HepG2 (cell line): ENCODE measurements around the gene HELT. TPM values are rescaled to one million over a fixed set of nuclear protein-coding genes. Genes with fewer than 3 reads are reported as not detected.

Experiments used
- ATAC-seq: fragments of 200-7000 bp; cut with Tn5 transposase; 3 replicates; pipeline ENCODE4 v1.9.1; 2020; ENCODE audit warnings: mild to moderate bottlenecking, moderate library complexity
- BruUV-seq: library from RNA; stranded (reverse); fragments of 400-500 nt; replicated peaks from 2 replicates; lab custom pipeline; 2021; lab: Mats Ljungman, UMichigan
- CTCF ChIA-PET: fragments of 300-600 bp; formaldehyde crosslinking; extraction: SDS; loops from one replicate; lab custom pipeline; 2021; ENCODE audit warnings: low total read pairs, inconsistent platforms, low intra/inter-chr PET ratio; lab: Yijun Ruan, JAX
- POLR2A ChIA-PET: fragments of 350-600 bp; sonication (Branson Sonifier 250); formaldehyde crosslinking; loops from one replicate; lab custom pipeline; 2020; ENCODE audit warnings: antibody characterized with exemption, inconsistent platforms; lab: Yijun Ruan, JAX
- DNase-seq: peaks from one replicate; pipeline ENCODE4 v3.0.0-alpha.2; 2015; ENCODE audit warnings: low spot score
- FAIRE-seq: peaks from 3 replicates; lab custom pipeline; 2011; peaks lifted over from hg19 to GRCh38; lab: Jason Lieb, UNC
- H2AFZ ChIP-seq: one replicate; pipeline ENCODE4 v1.6.1; 2011; ENCODE audit warnings: low read length, inconsistent platforms
- H3K27ac ChIP-seq: fragments of 300-600 bp; 3 replicates; pipeline ENCODE4 v1.8.0; 2011; ENCODE audit warnings: mixed run types, mild to moderate bottlenecking, mixed read lengths, low read length, inconsistent platforms; ENCODE audit not compliant: insufficient read depth; ENCODE audit errors: extremely low read length
- H3K27me3 ChIP-seq, 2 experiments: fragments of 200-600 bp in 1 of 2; 2 replicates in 1 of 2; 3 replicates in 1 of 2; pipeline versions ENCODE4 v1.6.0 to v1.8.0; 2011; ENCODE audit warnings: low read length in 2 of 2, mild to moderate bottlenecking in 2 of 2, moderate library complexity in 2 of 2, inconsistent platforms in 1 of 2; ENCODE audit not compliant: insufficient read depth in 2 of 2, control insufficient read depth in 1 of 2
- H3K36me3 ChIP-seq, 2 experiments: fragments of 200-600 bp in 1 of 2; replicated peaks in 1 of 2; 2 replicates in 1 of 2; 3 replicates in 1 of 2; pipeline versions ENCODE4 v1.5.1 to v1.8.0; 2011; ENCODE audit warnings: low read length in 2 of 2, inconsistent platforms in 1 of 2; ENCODE audit not compliant: insufficient read depth in 2 of 2, control insufficient read depth in 1 of 2
- H3K4me1 ChIP-seq: 2 replicates; pipeline ENCODE4 v1.5.1; 2012; ENCODE audit warnings: low read length, inconsistent platforms; ENCODE audit not compliant: insufficient read depth
- H3K4me2 ChIP-seq: 2 replicates; pipeline ENCODE4 v1.6.0; 2011; ENCODE audit warnings: low read depth, low read length, inconsistent platforms
- H3K4me3 ChIP-seq, 3 experiments: fragments of 200-600 bp in 1 of 3; sonication (generic), shearing (Covaris generic) in 1 of 3; replicated peaks in 1 of 3; 2 replicates each; pipeline ENCODE4 v1.5.1; 2011 to 2016; ENCODE audit warnings: low read length in 3 of 3, inconsistent platforms in 2 of 3, low read depth in 2 of 3, mild to moderate bottlenecking in 2 of 3, control low read depth in 1 of 3, mixed read lengths in 1 of 3; ENCODE audit not compliant: insufficient read depth in 1 of 3
- H3K79me2 ChIP-seq: one replicate; pipeline ENCODE4 v1.6.1; 2011; ENCODE audit warnings: low read length, inconsistent platforms; ENCODE audit not compliant: insufficient read depth
- H3K9ac ChIP-seq: 2 replicates; pipeline ENCODE4 v1.6.0; 2011; ENCODE audit warnings: mild to moderate bottlenecking, low read depth, low read length, inconsistent platforms; ENCODE audit not compliant: insufficient read depth
- H3K9me3 ChIP-seq: 2 replicates; pipeline ENCODE4 v1.5.1; 2012; ENCODE audit warnings: mild to moderate bottlenecking, low read length
- H4K20me1 ChIP-seq: 2 replicates; pipeline ENCODE4 v1.6.0; 2011; ENCODE audit warnings: inconsistent platforms, mild to moderate bottlenecking, low read length, moderate library complexity; ENCODE audit not compliant: insufficient read depth
- HNF4G ChIP-seq, 2 experiments: sonication (generic) in 1 of 2; formaldehyde crosslinking in 1 of 2; IDR thresholded peaks; 2 replicates each; pipeline versions ENCODE4 v1.4.0 to v1.6.1; 2011 to 2020; ENCODE audit warnings: borderline replicate concordance in 2 of 2, low read depth in 2 of 2, mild to moderate bottlenecking in 2 of 2, low read length in 1 of 2, missing genetic modification reagents in 1 of 2, moderate library complexity in 1 of 2
- RBFOX2 ChIP-seq: fragments of 200-400 bp; formaldehyde crosslinking; IDR thresholded peaks from 2 replicates; pipeline ENCODE4 v1.6.1; 2017; ENCODE audit warnings: low read depth, mild to moderate bottlenecking, low read length
- THAP8 ChIP-seq: sonication (generic); formaldehyde crosslinking; IDR thresholded peaks from 2 replicates; pipeline ENCODE4 v1.5.1; 2020; ENCODE audit warnings: missing genetic modification reagents, mild to moderate bottlenecking, borderline replicate concordance
- ZKSCAN8 ChIP-seq: IDR thresholded peaks from 2 replicates; pipeline ENCODE4 v1.6.1; 2016; ENCODE audit warnings: borderline replicate concordance, missing genetic modification reagents, missing compliant biosample characterization
- ZNF207 ChIP-seq: fragments of 450-650 bp; IDR thresholded peaks from 2 replicates; pipeline ENCODE4 v1.6.1; 2016; ENCODE audit warnings: antibody characterized with exemption, borderline replicate concordance
- ZNF773 ChIP-seq: sonication (generic); formaldehyde crosslinking; IDR thresholded peaks from 2 replicates; pipeline ENCODE4 v1.4.0; 2020; ENCODE audit warnings: missing genetic modification reagents, borderline replicate concordance
- ZXDC ChIP-seq: sonication (generic); formaldehyde crosslinking; IDR thresholded peaks from 2 replicates; pipeline ENCODE4 v1.5.0; 2020; ENCODE audit warnings: mild to moderate bottlenecking, missing genetic modification reagents
- WGBS: methylation state at CpG from one replicate; pipeline ENCODE4 v1.1.6; 2017; ENCODE audit warnings: low lambda C conversion rate; 5-methylcytosine and 5-hydroxymethylcytosine counted together
- in situ Hi-C: cut with HindIII; loops from 2 replicates; pipeline ENCODE4 v1.10.0; 2017; ENCODE audit warnings: low pct_unique_long_range_greater_than_20kb; ENCODE audit not compliant: extremely low pct_ligation_motif_present
- intact Hi-C: fragments of 100-400 bp; cut with micrococcal nuclease; formaldehyde crosslinking; loops from one replicate; pipeline ENCODE4 v1.10.0; 2022; ENCODE audit not compliant: unreplicated experiment
- polyA plus RNA-seq, 8 experiments: library from polyadenylated mRNA; depleted of rRNA in 3 of 8; stranded (reverse) in 7 of 8; unstranded in 1 of 8; fragments of >200 nt; fragmentation: Illumina TruSeq in 4 of 8; extraction: Trizol in 4 of 8; gene quantifications; 2 replicates each; pipeline versions ENCODE4 v1.2.1 to v1.2.3, GENCODE V29; 2011 to 2016; ENCODE audit warnings: low read depth in 4 of 8, missing spikeins in 1 of 8, mixed read lengths in 1 of 8; ENCODE audit not compliant: insufficient read depth in 1 of 8
- total RNA-seq, 5 experiments: library from RNA; depleted of rRNA; stranded (reverse); fragments of >200 nt; fragmentation: Illumina TruSeq; extraction: Trizol; gene quantifications; 2 replicates each; pipeline ENCODE4 v1.2.3, GENCODE V29; 2016; ENCODE audit warnings: low read depth in 1 of 5
- TF ChIP-seq, protein P1 (sequence below): sonication (generic); formaldehyde crosslinking; IDR thresholded peaks from 2 replicates; pipeline ENCODE4 v1.5.0; 2020; ENCODE audit warnings: mild to moderate bottlenecking, missing genetic modification reagents, moderate library complexity

HELT gene
- total and polyA plus RNA-seq, 2 of the 13 experiments (the other 11 are each of a cell fraction or from before 2014, with no cell fraction given) = not detected

GRCh38 chr4:185028625-185029024 lies 10.3 kb downstream of the HELT start:
- DNase-seq (no peak), ATAC-seq (no peak), FAIRE-seq (no peak)
- Histone ChIP-seq H3K79me2 (no peaks in the 10 kb centered on the region), H4K20me1 (no peaks in the 10 kb centered on the region), H3K9me3 (no peaks in the 10 kb centered on the region), H3K9ac (no peak overlapping the region), H3K4me1 (no peaks in the 10 kb centered on the region), H3K4me3 (no peak overlapping the region), H3K4me2 (no peak overlapping the region), H3K27ac (no peak overlapping the region), H3K27me3 (peaks cover 0 to 41% of the 10 kb centered on the region in 2 experiments; a peak in 4 of 5 replicates), H3K36me3 (no peaks in the 10 kb centered on the region), H2AFZ (no peak overlapping the region)
- WGBS = 28% methylated on average over 8 of the region's 8 CpGs
- BruUV-seq = no TSS peak
- ChIA-PET CTCF (no interaction called here), POLR2A (no interaction called here)
- in situ Hi-C loops (loop anchor here (25.0 kb wide), 1 partner anchor 1009 kb away; no protein-coding TSS in a partner anchor), intact Hi-C loops (no loop called here)
- TF ChIP-seq ZKSCAN8 (CRISPR knock-in tag) = no peak

DNA sequence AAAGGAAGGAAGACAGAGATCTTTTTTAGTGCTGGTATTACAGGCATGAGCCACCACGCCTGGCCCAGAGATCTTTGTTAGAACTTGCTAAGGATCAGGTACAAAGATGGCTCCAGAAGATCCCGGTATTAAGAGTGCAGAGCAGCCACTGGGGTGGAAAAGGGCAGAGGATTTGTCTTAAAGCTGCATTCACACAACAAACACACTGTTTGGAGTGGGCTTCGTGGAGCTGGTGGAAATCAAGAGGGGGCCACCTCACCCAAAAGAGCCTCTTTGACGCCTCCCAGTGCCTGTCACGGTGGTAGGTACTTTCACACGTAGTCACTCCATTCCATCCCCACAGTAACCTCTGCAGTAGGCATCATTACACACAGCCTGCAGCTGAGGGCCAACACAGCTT lies 13.3 kb downstream of the HELT start:
- Histone ChIP-seq H3K79me2 (no peaks in the 10 kb centered on the region), H4K20me1 (no peaks in the 10 kb centered on the region), H3K27me3 (peaks cover 1 to 24% of the 10 kb centered on the region in 2 experiments; a peak in 2 of 5 replicates), H3K4me2 (no peak overlapping the region), H3K9me3 (no peaks in the 10 kb centered on the region), H2AFZ (no peak overlapping the region), H3K9ac (no peak overlapping the region), H3K27ac (no peak overlapping the region), H3K4me3 (no peak overlapping the region), H3K36me3 (no peaks in the 10 kb centered on the region), H3K4me1 (no peaks in the 10 kb centered on the region)
- in situ Hi-C loops = loop anchor here (25.0 kb wide), 1 partner anchor 1006 kb away; no protein-coding TSS in a partner anchor
- ATAC-seq (no peak), FAIRE-seq (no peak), DNase-seq (no peak)
- WGBS = 13% methylated on average over 6 of the region's 6 CpGs
- CTCF ChIA-PET = no interaction called here
- no TSS peak for BruUV-seq
- intact Hi-C loops = no loop called here
- POLR2A ChIA-PET = no interaction called here
- TF ChIP-seq ZNF207 (no peak), THAP8 (CRISPR knock-in tag) (no peak), ZNF773 (no peak), RBFOX2 (no peak), HNF4G (IDR thresholded peaks at IDR 0.05; ENCODE audit: borderline replicate concordance, low read depth, low read length) (no peak), HNF4G (CRISPR knock-in tag; IDR thresholded peaks at IDR 0.05; ENCODE audit: borderline replicate concordance, low read depth) (no peak), ZXDC (CRISPR knock-in tag) (no peak)
- TF ChIP-seq, protein P1, sequence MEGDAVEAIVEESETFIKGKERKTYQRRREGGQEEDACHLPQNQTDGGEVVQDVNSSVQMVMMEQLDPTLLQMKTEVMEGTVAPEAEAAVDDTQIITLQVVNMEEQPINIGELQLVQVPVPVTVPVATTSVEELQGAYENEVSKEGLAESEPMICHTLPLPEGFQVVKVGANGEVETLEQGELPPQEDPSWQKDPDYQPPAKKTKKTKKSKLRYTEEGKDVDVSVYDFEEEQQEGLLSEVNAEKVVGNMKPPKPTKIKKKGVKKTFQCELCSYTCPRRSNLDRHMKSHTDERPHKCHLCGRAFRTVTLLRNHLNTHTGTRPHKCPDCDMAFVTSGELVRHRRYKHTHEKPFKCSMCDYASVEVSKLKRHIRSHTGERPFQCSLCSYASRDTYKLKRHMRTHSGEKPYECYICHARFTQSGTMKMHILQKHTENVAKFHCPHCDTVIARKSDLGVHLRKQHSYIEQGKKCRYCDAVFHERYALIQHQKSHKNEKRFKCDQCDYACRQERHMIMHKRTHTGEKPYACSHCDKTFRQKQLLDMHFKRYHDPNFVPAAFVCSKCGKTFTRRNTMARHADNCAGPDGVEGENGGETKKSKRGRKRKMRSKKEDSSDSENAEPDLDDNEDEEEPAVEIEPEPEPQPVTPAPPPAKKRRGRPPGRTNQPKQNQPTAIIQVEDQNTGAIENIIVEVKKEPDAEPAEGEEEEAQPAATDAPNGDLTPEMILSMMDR = no peak
